Body of pancreas (tissue), 4 donors: ENCODE data around the gene SCAMP1. TPM values are rescaled to one million over a fixed set of nuclear protein-coding genes. Genes with fewer than 3 reads are reported as not detected.

Experiments
- ATAC-seq: fragments of 150-250 bp; one replicate; pipeline ENCODE4 v1.9.1; 2016
- DNase-seq, 4 donors: peaks; one replicate each; pipeline ENCODE4 v3.0.0-alpha.2; 2019
- H3K27ac ChIP-seq, 4 donors: fragments of 200-600 bp; sonication (generic); 1 replicate in 3 of 4; 2 replicates in 1 of 4; pipeline versions ENCODE4 v1.5.1 to v1.6.1; 2016 to 2019; ENCODE audit warnings: mild to moderate bottlenecking in 1 of 4, mixed read lengths in 1 of 4, moderate library complexity in 1 of 4
- H3K27me3 ChIP-seq, 2 donors: fragments of 200-600 bp; sonication (generic); one replicate each; pipeline ENCODE4 v1.6.0; 2016; ENCODE audit warnings: mild to moderate bottlenecking in 1 of 2
- H3K36me3 ChIP-seq, 2 donors: fragments of 200-600 bp; sonication (generic); replicated peaks in 1 of 2; 2 replicates each; pipeline ENCODE4 v1.5.1; 2016; ENCODE audit warnings: low read depth in 2 of 2; ENCODE audit not compliant: insufficient read depth in 1 of 2
- H3K4me1 ChIP-seq: fragments of 200-600 bp; sonication (generic); one replicate; pipeline ENCODE4 v1.6.0; 2016
- H3K4me3 ChIP-seq, 2 donors: fragments of 200-600 bp; sonication (generic); 1 replicate in 1 of 2; 2 replicates in 1 of 2; pipeline ENCODE4 v1.5.1; 2016 to 2019
- H3K9me3 ChIP-seq, 3 donors: fragments of 200-600 bp; sonication (generic); 1 replicate in 2 of 3; 2 replicates in 1 of 3; pipeline ENCODE4 v1.5.1; 2016
- CTCF ChIP-seq, 7 experiments: fragments of 450-650 bp in 4 of 7; fragments of 200-600 bp in 3 of 7; sonication (generic) in 3 of 7; IDR thresholded peaks; one replicate each; pipeline ENCODE4 v1.5.1; 2016 to 2019; ENCODE audit warnings: antibody characterized with exemption in 7 of 7
- POLR2A ChIP-seq, 3 donors: fragments of 450-650 bp; IDR thresholded peaks; one replicate each; pipeline ENCODE4 v1.6.1; 2016; ENCODE audit warnings: antibody characterized with exemption in 3 of 3, mild to moderate bottlenecking in 2 of 3
- WGBS, 2 donors: methylation state at CpG; one replicate each; pipeline ENCODE4 v1.1.5; 2017; 5-methylcytosine and 5-hydroxymethylcytosine counted together
- intact Hi-C: fragments of 100-400 bp; cut with DNase I; formaldehyde crosslinking; loops from one replicate; pipeline ENCODE4 v1.15.1; 2023
- total RNA-seq, 2 donors: library from RNA; depleted of rRNA; stranded (reverse); fragments of >200 nt; gene quantifications; one replicate each; pipeline ENCODE4 v1.1.0, GENCODE V29; 2016

The SCAMP1 gene
- total RNA-seq, 2 donors from 2014 or later, result 10.2 to 15.8 TPM

DNA sequence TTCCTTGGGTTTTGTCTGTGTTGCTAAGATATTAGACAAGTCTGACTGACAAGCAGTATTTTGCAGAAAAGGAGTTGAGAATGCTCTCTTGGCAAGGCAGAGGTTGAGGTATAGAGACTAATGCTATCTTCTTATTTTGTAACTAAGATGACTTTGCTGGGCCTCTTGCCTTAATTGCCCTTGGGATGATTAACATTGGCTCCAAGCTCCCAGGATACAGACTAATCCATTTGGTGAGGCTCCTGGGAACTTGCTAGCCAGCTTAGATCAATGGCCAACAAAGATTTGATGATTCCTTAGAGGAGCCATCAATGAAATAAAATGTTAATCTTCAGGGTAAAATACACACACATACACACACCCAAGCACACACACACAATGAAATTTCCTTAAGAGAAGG is 37.2 kb upstream of the SCAMP1 start:
- ATAC-seq (no peak), DNase-seq (no peak)
- H3K27ac ChIP-seq, result no peak overlapping the region
- H3K9me3 ChIP-seq, result no peaks in the 10 kb centered on the region
- no peaks in the 10 kb centered on the region for H3K36me3 ChIP-seq
- intact Hi-C loops, result no loop called here
- H3K27me3 ChIP-seq, result no peaks in the 10 kb centered on the region
- H3K4me1 ChIP-seq, result peaks cover 5% of the 10 kb centered on the region
- no peak overlapping the region for H3K4me3 ChIP-seq
- no peak for TF ChIP-seq POLR2A (IDR thresholded peaks at IDR 0.05)
- no peak for TF ChIP-seq CTCF (IDR thresholded peaks at IDR 0.05)

DNA sequence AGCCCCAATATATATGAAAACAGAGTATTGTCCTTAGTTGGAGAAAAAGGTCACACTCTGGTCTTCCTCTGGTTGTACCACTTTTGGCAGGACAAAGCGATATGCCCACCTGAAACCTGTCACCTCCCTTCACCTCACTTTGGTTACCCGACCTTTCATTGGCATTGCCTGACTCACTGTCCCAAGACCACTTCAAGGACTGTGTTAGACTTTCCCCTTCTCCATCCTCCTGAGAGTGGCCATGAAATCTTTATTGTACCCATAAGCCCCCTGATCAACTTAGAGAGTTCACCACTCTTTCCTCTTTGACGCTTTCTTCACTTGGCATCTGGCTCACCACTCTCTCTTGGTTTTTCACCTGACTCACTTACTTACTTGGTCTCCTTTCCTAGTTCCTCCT is 33.5 kb upstream of the SCAMP1 start:
- intact Hi-C loops, result no loop called here
- ATAC-seq (no peak), DNase-seq (no peak)
- no peaks in the 10 kb centered on the region for H3K27me3 ChIP-seq
- H3K27ac ChIP-seq, result no peak overlapping the region
- TF ChIP-seq POLR2A (IDR thresholded peaks at IDR 0.05), result no peak
- TF ChIP-seq CTCF (IDR thresholded peaks at IDR 0.05), result no peak
- H3K9me3 ChIP-seq, result no peaks in the 10 kb centered on the region
- H3K36me3 ChIP-seq, result no peaks in the 10 kb centered on the region
- peaks cover 9% of the 10 kb centered on the region for H3K4me1 ChIP-seq
- H3K4me3 ChIP-seq, result no peak overlapping the region
- WGBS, 2 donors, result 95 to 96% methylated on average over 3 of the region's 3 CpGs

- no peak for ATAC-seq
- TF ChIP-seq CTCF (IDR thresholded peaks at IDR 0.05), result no peak
- TF ChIP-seq POLR2A (IDR thresholded peaks at IDR 0.05), result no peak
- Histone ChIP-seq H3K9me3 (no peaks in the 10 kb centered on the region), H3K36me3 (no peaks in the 10 kb centered on the region), H3K27me3 (no peaks in the 10 kb centered on the region), H3K4me3 (no peak overlapping the region), H3K4me1 (peaks cover 9% of the 10 kb centered on the region), H3K27ac (no peak overlapping the region)
- intact Hi-C loops, result no loop called here
- DNase-seq, result peak; percentile 23 to 66 (median 36)
- WGBS, 2 donors, result 67 to 72% methylated on average over 6 of the region's 6 CpGs
Observed at GRCh38 chr5:78327761-78328510, 32.5 kb upstream of the SCAMP1 start.

DNA sequence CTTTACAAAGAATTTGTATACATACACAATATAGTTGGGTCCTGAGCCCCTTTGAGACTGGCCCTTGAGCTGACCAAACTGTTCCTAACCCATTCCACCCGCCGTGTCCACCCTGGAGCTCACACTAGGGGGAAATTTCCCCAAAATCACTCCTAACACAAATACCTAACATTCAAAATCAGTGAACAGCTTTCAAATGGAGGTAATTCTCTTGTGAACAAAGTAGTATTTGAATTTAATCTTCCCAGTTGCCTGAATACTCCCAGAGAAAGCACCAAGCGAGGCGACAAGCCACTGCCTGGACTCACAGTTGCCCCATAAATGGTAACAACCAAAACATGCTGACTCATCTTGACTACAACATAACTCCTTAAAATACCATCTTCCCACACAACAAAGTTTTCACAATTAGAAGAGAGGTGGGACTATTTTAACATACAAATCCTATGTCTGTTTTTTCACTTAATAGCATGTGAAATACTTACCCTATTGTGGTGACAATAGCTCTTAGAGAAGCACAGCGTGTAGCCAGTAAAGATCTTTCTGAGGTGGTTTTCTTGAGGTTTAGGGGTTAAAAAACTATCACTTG is 31.7 kb upstream of the SCAMP1 start:
- intact Hi-C loops, result no loop called here
- Histone ChIP-seq H3K27me3 (no peaks in the 10 kb centered on the region), H3K36me3 (no peaks in the 10 kb centered on the region), H3K4me1 (peaks cover 9% of the 10 kb centered on the region), H3K27ac (no peak overlapping the region), H3K4me3 (no peak overlapping the region), H3K9me3 (no peaks in the 10 kb centered on the region)
- WGBS, 2 donors, result 91 to 96% methylated on average over 5 of the region's 5 CpGs
- TF ChIP-seq CTCF (IDR thresholded peaks at IDR 0.05) (no peak), POLR2A (IDR thresholded peaks at IDR 0.05) (no peak)
- DNase-seq (no peak), ATAC-seq (no peak)
